HepG2 (cell line): ENCODE measurements around the gene TBX10. TPM values are rescaled to one million over a fixed set of nuclear protein-coding genes. Genes with fewer than 3 reads are reported as not detected.
A peak's percentile ranks its signal among the peaks of the same experiment; 100 is the strongest.

Experiments
- ATF7-NPFF ChIP-seq: sonication (generic); formaldehyde crosslinking; IDR thresholded peaks from 2 replicates; pipeline ENCODE4 v1.8.1; 2023; ENCODE audit warnings: mild to moderate bottlenecking, low read depth, missing genetic modification reagents, moderate library complexity
- BORCS8-MEF2B ChIP-seq: sonication (generic); formaldehyde crosslinking; IDR thresholded peaks from 2 replicates; pipeline ENCODE4 v1.8.0; 2022; ENCODE audit warnings: mild to moderate bottlenecking, missing genetic modification reagents
- CBFB ChIP-seq: sonication (generic); formaldehyde crosslinking; IDR thresholded peaks from 2 replicates; pipeline ENCODE4 v1.4.0; 2020; ENCODE audit warnings: missing genetic modification reagents
- CENPT ChIP-seq: sonication (generic); formaldehyde crosslinking; IDR thresholded peaks from 2 replicates; pipeline ENCODE4 v1.8.0; 2022; ENCODE audit warnings: low read depth, mild to moderate bottlenecking, moderate library complexity, missing genetic modification reagents
- DPF2 ChIP-seq: sonication (generic); formaldehyde crosslinking; IDR thresholded peaks from 2 replicates; pipeline ENCODE4 v1.4.0; 2020; ENCODE audit warnings: mild to moderate bottlenecking, low read depth, missing genetic modification reagents, borderline replicate concordance
- EEA1 ChIP-seq: sonication (generic); formaldehyde crosslinking; IDR thresholded peaks from 2 replicates; pipeline ENCODE4 v1.5.1; 2020; ENCODE audit warnings: mild to moderate bottlenecking, missing genetic modification reagents, borderline replicate concordance
- FOSL2 ChIP-seq: sonication (generic); formaldehyde crosslinking; IDR thresholded peaks from 2 replicates; pipeline ENCODE4 v1.4.0; 2020; ENCODE audit warnings: missing genetic modification reagents
- FOXM1 ChIP-seq: sonication (generic); formaldehyde crosslinking; IDR thresholded peaks from 2 replicates; pipeline ENCODE4 v1.5.0; 2020; ENCODE audit warnings: missing genetic modification reagents
- GATAD1 ChIP-seq: IDR thresholded peaks from 2 replicates; pipeline ENCODE4 v1.6.1; 2016; ENCODE audit warnings: missing genetic modification reagents, missing compliant biosample characterization
- HHEX ChIP-seq: IDR thresholded peaks from 2 replicates; pipeline ENCODE4 v1.6.1; 2016; ENCODE audit warnings: control low read depth
- ISL2 ChIP-seq: sonication (generic); formaldehyde crosslinking; IDR thresholded peaks from 2 replicates; pipeline ENCODE4 v1.5.0; 2020; ENCODE audit warnings: missing genetic modification reagents
- KDM5B ChIP-seq: sonication (generic); formaldehyde crosslinking; IDR thresholded peaks from 2 replicates; pipeline ENCODE4 v1.4.0; 2020; ENCODE audit warnings: missing genetic modification reagents, mild to moderate bottlenecking, borderline replicate concordance
- KLF11 ChIP-seq: IDR thresholded peaks from 2 replicates; pipeline ENCODE4 v1.6.1; 2016; ENCODE audit warnings: missing compliant biosample characterization
- MED13 ChIP-seq: sonication (generic); formaldehyde crosslinking; IDR thresholded peaks from 2 replicates; pipeline ENCODE4 v1.5.0; 2020; ENCODE audit warnings: missing genetic modification reagents
- NFKB2 ChIP-seq: sonication (generic); formaldehyde crosslinking; IDR thresholded peaks from 2 replicates; pipeline ENCODE4 v1.4.0; 2020; ENCODE audit warnings: missing genetic modification reagents, borderline replicate concordance
- NFYC ChIP-seq: IDR thresholded peaks from 2 replicates; pipeline ENCODE4 v1.6.1; 2016; ENCODE audit warnings: missing genetic modification reagents, missing compliant biosample characterization
- PLRG1 ChIP-seq: fragments of 450-650 bp; conservative IDR thresholded peaks from 2 replicates; pipeline ENCODE4 v1.6.1; 2016
- SATB2 ChIP-seq: sonication (generic); formaldehyde crosslinking; IDR thresholded peaks from 2 replicates; pipeline ENCODE4 v1.5.0; 2020; ENCODE audit warnings: missing genetic modification reagents
- SIN3B ChIP-seq: fragments of 150-350 bp; IDR thresholded peaks from 2 replicates; pipeline ENCODE4 v1.6.1; 2014; ENCODE audit warnings: low read length
- SMARCE1 ChIP-seq: fragments of 450-650 bp; IDR thresholded peaks from 2 replicates; pipeline ENCODE4 v1.6.1; 2017; ENCODE audit warnings: borderline replicate concordance
- SP1 ChIP-seq, 2 experiments: fragments of 450-650 bp in 1 of 2; sonication (generic) in 1 of 2; formaldehyde crosslinking in 1 of 2; IDR thresholded peaks; 2 replicates each; pipeline versions ENCODE4 v1.4.0 to v1.6.1; 2016 to 2020; ENCODE audit warnings: missing genetic modification reagents in 1 of 2
- YEATS4 ChIP-seq: sonication (generic); formaldehyde crosslinking; IDR thresholded peaks from 2 replicates; pipeline ENCODE4 v1.4.0; 2020; ENCODE audit warnings: missing genetic modification reagents, borderline replicate concordance
- ZBTB38 ChIP-seq: sonication (generic); formaldehyde crosslinking; IDR thresholded peaks from 2 replicates; pipeline ENCODE4 v1.5.1; 2020; ENCODE audit warnings: mild to moderate bottlenecking, missing genetic modification reagents
- ZIK1 ChIP-seq: sonication (generic); formaldehyde crosslinking; IDR thresholded peaks from 2 replicates; pipeline ENCODE4 v1.5.0; 2020; ENCODE audit warnings: mild to moderate bottlenecking, low read depth, missing genetic modification reagents, borderline replicate concordance
- ZNF205 ChIP-seq: IDR thresholded peaks from 2 replicates; pipeline ENCODE4 v1.6.1; 2018; ENCODE audit warnings: missing biosample characterization, missing genetic modification reagents
- ZNF292 ChIP-seq: sonication (generic); formaldehyde crosslinking; IDR thresholded peaks from 2 replicates; pipeline ENCODE4 v1.8.1; 2022; ENCODE audit warnings: mild to moderate bottlenecking, low read depth, missing genetic modification reagents, borderline replicate concordance
- polyA plus RNA-seq, 8 experiments: library from polyadenylated mRNA; depleted of rRNA in 3 of 8; stranded (reverse) in 7 of 8; unstranded in 1 of 8; fragments of >200 nt; fragmentation: Illumina TruSeq in 4 of 8; extraction: Trizol in 4 of 8; gene quantifications; 2 replicates each; pipeline versions ENCODE4 v1.2.1 to v1.2.3, GENCODE V29; 2011 to 2016; ENCODE audit warnings: low read depth in 4 of 8, missing spikeins in 1 of 8, mixed read lengths in 1 of 8; ENCODE audit not compliant: insufficient read depth in 1 of 8
- total RNA-seq, 5 experiments: library from RNA; depleted of rRNA; stranded (reverse); fragments of >200 nt; fragmentation: Illumina TruSeq; extraction: Trizol; gene quantifications; 2 replicates each; pipeline ENCODE4 v1.2.3, GENCODE V29; 2016; ENCODE audit warnings: low read depth in 1 of 5
- TF ChIP-seq, protein P1 (sequence below): IDR thresholded peaks from 2 replicates; pipeline ENCODE4 v1.6.1; 2016; ENCODE audit warnings: low read depth, control low read depth
- TF ChIP-seq, protein P2 (sequence below): sonication (generic); formaldehyde crosslinking; IDR thresholded peaks from 2 replicates; pipeline ENCODE4 v1.5.0; 2020; ENCODE audit warnings: missing genetic modification reagents, mild to moderate bottlenecking, borderline replicate concordance
- TF ChIP-seq, protein P3 (sequence below): sonication (generic); formaldehyde crosslinking; IDR thresholded peaks from 2 replicates; pipeline ENCODE4 v1.4.0; 2020; ENCODE audit warnings: missing genetic modification reagents

Gene TBX10
- total and polyA plus RNA-seq, 2 of the 13 experiments (the other 11 are each of a cell fraction or from before 2014, with no cell fraction given): 0.27 to 1.7 TPM

DNA sequence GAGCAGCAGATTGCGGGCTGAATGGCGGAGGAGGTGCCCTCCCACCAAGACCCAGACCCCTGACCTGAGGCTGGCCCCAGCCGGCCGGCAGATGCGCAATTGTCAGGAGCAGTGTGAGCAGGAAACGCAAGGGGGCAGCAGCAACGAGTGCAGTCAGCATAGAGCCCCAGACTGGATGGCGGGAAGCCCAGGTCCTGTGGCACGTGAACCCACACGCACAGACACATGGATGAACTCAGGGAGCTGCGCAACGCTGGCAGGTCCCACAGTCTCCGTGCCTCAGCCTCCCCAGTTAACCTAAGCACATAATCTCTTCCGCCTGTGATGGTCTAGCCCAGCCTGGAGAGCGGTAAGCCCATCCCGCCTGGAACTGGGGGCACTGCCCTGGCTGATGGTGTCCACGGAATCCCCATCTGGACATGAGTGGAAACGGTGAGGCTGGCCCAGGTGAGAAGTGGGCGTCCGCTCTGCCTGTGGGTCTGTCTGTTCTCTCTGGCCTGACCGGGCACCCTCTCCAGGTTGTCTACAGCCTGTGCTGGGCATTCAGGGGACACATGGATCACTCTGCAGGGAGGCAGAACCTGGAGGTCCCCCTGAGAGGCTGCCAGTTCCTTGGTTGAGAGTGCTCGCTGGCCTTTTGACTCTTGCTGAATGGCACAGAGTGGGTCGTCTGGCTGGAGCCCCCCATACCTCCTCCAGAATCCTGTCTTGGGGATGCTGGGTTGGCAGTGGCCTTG is 626 bp upstream of the TBX10 start (continued):
- TF ChIP-seq, protein P1, sequence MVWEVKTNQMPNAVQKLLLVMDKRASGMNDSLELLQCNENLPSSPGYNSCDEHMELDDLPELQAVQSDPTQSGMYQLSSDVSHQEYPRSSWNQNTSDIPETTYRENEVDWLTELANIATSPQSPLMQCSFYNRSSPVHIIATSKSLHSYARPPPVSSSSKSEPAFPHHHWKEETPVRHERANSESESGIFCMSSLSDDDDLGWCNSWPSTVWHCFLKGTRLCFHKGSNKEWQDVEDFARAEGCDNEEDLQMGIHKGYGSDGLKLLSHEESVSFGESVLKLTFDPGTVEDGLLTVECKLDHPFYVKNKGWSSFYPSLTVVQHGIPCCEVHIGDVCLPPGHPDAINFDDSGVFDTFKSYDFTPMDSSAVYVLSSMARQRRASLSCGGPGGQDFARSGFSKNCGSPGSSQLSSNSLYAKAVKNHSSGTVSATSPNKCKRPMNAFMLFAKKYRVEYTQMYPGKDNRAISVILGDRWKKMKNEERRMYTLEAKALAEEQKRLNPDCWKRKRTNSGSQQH (CRISPR knock-in tag): no peak
- TF ChIP-seq FOXM1 (CRISPR knock-in tag) (0 out of 2 replicates have a peak, but pooled peaks have one; percentile 25), YEATS4 (CRISPR knock-in tag) (no peak), CBFB (CRISPR knock-in tag) (0 out of 2 replicates have a peak, but pooled peaks have one; percentile 36), NFKB2 (CRISPR knock-in tag) (peak; percentile 93), PLRG1 (no peak), ISL2 (no peak), SMARCE1 (no peak), GATAD1 (CRISPR knock-in tag) (no peak), MED13 (0 out of 2 replicates have a peak, but pooled peaks have one; percentile 59), SATB2 (0 out of 2 replicates have a peak, but pooled peaks have one; percentile 50), EEA1 (0 out of 2 replicates have a peak, but pooled peaks have one; percentile 76), SIN3B (no peak), BORCS8-MEF2B (CRISPR knock-in tag) (0 out of 2 replicates have a peak, but pooled peaks have one; percentile 36), ZNF292 (no peak), KLF11 (peak; percentile 27; the same call in 1 of the 2 replicates), ATF7-NPFF (CRISPR knock-in tag) (0 out of 2 replicates have a peak, but pooled peaks have one; percentile 36), ZNF205 (CRISPR knock-in tag) (no peak), CENPT (peak; percentile 86; the same call in 1 of the 2 replicates), ZBTB38 (CRISPR knock-in tag) (0 out of 2 replicates have a peak, but pooled peaks have one; percentile 61), FOSL2 (0 out of 2 replicates have a peak, but pooled peaks have one; percentile 9), KDM5B (peak; percentile 77; the same call in 1 of the 2 replicates), SP1 (IDR thresholded peaks at IDR 0.05) (no peak), SP1 (CRISPR knock-in tag; IDR thresholded peaks at IDR 0.05) (0 out of 2 replicates have a peak, but pooled peaks have one; percentile 14), DPF2 (CRISPR knock-in tag) (no peak), ZIK1 (CRISPR knock-in tag) (no peak), HHEX (CRISPR knock-in tag) (no peak), NFYC (CRISPR knock-in tag) (no peak)
- TF ChIP-seq, protein P2, sequence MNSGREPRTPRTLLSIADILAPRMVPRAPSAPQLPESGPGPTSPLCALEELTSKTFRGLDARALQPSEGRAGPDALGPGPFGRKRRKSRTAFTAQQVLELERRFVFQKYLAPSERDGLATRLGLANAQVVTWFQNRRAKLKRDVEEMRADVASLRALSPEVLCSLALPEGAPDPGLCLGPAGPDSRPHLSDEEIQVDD (CRISPR knock-in tag): no peak
- TF ChIP-seq, protein P3, sequence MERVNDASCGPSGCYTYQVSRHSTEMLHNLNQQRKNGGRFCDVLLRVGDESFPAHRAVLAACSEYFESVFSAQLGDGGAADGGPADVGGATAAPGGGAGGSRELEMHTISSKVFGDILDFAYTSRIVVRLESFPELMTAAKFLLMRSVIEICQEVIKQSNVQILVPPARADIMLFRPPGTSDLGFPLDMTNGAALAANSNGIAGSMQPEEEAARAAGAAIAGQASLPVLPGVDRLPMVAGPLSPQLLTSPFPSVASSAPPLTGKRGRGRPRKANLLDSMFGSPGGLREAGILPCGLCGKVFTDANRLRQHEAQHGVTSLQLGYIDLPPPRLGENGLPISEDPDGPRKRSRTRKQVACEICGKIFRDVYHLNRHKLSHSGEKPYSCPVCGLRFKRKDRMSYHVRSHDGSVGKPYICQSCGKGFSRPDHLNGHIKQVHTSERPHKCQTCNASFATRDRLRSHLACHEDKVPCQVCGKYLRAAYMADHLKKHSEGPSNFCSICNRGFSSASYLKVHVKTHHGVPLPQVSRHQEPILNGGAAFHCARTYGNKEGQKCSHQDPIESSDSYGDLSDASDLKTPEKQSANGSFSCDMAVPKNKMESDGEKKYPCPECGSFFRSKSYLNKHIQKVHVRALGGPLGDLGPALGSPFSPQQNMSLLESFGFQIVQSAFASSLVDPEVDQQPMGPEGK (CRISPR knock-in tag): no peak
